HG03460 (cell line): ENCODE measurements around the gene TCP11.

Experiments
- ATAC-seq: cut with Tn5 transposase; IDR thresholded peaks from one replicate; pipeline ENCODE4 v1.9.1; 2021; ENCODE audit not compliant: unreplicated experiment

Gene TCP11

GRCh38 chr6:35082733-35083403 lies 58.3 kb downstream of the TCP11 start:
- ATAC-seq, result no peak

- ATAC-seq, result no peak
These were observed 59.0 kb downstream of the TCP11 start for GRCh38 chr6:35082046-35082732.

GRCh38 chr6:35081426-35081851 lies 59.7 kb downstream of the TCP11 start:
- ATAC-seq, result no peak

GRCh38 chr6:35080821-35081425 lies 60.2 kb downstream of the TCP11 start:
- no peak for ATAC-seq

- no peak for ATAC-seq
These were observed 61.0 kb downstream of the TCP11 start for GRCh38 chr6:35080016-35080680.

GRCh38 chr6:35079311-35080000 lies 61.7 kb downstream of the TCP11 start:
- no peak for ATAC-seq

GRCh38 chr6:35078896-35079295 lies 62.2 kb downstream of the TCP11 start:
- ATAC-seq, result no peak

- no peak for ATAC-seq
These were observed 62.8 kb downstream of the TCP11 start for GRCh38 chr6:35078226-35078850.

- ATAC-seq, result no peak
These were observed 63.4 kb downstream of the TCP11 start for GRCh38 chr6:35077713-35078105.

- ATAC-seq, result no peak
These were observed 64.0 kb downstream of the TCP11 start for GRCh38 chr6:35076997-35077712.

- ATAC-seq, result no peak
These were observed 67.2 kb downstream of the TCP11 start for GRCh38 chr6:35073766-35074471.

GRCh38 chr6:35073211-35073610 lies 67.9 kb downstream of the TCP11 start:
- ATAC-seq, result no peak

- ATAC-seq, result no peak
These were observed 68.5 kb downstream of the TCP11 start for GRCh38 chr6:35072698-35073055.

GRCh38 chr6:35072051-35072697 lies 69.0 kb downstream of the TCP11 start:
- no peak for ATAC-seq

GRCh38 chr6:35071347-35071994 lies 69.7 kb downstream of the TCP11 start:
- ATAC-seq, result no peak

- ATAC-seq, result no peak
These were observed 71.0 kb downstream of the TCP11 start for GRCh38 chr6:35070111-35070510.

GRCh38 chr6:35069262-35069661 lies 71.9 kb downstream of the TCP11 start:
- ATAC-seq, result no peak

GRCh38 chr6:35068644-35069043 lies 72.5 kb downstream of the TCP11 start:
- ATAC-seq, result no peak

- no peak for ATAC-seq
These were observed 72.9 kb downstream of the TCP11 start for GRCh38 chr6:35068206-35068605.
